Measurements from ENCODE around the gene HDAC7.

HDAC7 gene

DNA sequence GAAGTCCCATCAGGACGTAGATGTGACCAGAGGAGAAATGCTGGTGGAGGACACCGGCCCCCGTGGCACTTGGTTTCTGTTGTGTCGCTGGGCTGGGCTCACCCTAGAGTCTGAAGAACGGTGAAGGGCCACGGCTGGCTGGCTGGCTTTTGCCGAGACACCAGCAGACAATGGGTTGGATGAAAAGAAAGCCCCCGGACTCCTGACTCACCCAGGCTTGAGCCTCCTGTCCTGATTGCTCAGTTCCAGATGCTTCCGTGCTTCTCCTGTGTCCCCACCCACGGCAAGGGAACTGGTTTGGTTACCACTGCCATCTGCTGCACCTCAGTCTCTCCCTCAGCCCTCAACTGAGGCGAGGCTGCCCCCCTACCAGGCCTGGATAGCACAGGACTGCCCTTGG lies 84.1 kb downstream of the HDAC7 start:
- no peak for DNase-seq

GRCh38 chr12:47734725-47735480 lies 84.8 kb downstream of the HDAC7 start:
- peak in 38 of 58 donors; percentile 12 to 78 (median 38) for DNase-seq

- DNase-seq = no peak
Observed at GRCh38 chr12:47733142-47733541, 86.6 kb downstream of the HDAC7 start.

Data from anterior cingulate cortex (tissue), 58 donors.